ENCODE measurements around the gene CHCHD4.
"Not testable (repeated sequence)": the region's sequence is repeated elsewhere in the genome, so short reads cannot be mapped to it uniquely, and the experiment has no call there.

Gene CHCHD4

DNA sequence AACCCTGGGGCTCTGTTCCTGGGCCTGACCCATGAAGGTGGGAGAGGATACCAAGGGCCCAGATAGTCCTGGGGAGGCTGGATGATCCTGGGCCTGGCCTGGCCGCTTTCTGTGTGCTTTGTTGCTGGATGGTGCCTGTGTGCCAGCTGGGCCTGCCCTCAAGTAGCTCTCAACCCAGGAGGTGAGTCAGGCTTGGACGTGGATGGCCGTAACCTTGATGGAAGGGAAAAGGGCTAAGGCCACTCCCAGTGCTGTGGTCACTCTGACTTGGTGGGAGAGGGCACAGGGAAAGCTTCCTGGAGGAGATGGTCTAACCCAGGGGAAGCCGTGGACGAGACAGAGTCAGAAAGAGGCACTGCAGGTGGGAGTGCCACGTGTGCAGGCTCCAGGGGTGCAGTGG lies 9.6 kb upstream of the CHCHD4 start:
- no peak for DNase-seq (ENCODE audit: low read depth)

DNA sequence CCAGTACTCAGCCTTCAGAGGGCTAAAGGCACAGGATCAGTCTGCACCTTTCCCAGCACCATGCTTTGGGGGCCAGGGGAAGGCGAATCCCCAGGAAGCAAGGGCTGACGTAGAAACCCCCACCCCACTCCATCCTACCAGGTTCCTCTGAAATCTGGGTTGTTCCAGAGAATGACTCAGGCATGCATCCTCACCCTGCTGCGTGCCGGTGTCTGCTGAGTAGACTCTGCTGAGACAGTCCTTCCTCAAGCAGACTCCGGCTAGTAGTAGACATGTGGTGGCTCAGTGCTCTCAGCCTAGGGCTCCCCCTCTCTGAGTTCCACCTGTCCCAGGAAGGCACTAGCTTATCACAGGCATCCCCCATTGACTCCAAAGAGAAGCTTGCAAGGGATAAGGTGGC lies 9.2 kb upstream of the CHCHD4 start:
- DNase-seq (ENCODE audit: low read depth): no peak

DNA sequence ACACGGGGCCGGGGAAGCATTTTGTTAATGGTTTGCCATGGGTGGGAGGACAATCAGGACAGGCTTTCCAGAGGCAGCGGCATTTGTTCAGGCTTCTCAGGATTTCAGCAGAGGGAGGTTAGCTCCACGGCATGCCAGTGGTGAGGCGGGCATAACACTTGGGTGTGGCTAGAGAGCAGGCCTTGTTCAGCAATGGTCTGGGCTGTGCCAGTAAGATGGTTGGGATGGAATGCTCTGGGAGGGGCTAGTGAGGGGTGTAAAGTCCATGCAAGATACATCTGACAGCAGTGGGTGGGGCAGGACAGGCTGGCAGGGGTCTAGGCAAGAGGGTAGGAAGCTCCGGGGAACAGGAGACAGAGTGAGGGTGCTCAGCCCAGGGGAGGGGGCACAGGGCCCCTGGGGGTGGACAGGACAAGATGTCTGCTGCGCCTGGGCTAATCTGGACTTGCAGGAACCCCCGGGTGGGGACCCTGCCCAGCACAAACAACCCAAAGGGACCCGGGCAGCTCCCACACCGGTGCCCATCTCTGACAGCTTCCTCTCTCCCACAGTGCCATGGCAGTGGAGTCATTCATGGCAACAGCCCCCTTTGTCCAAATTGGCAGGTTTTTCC lies 8.6 kb upstream of the CHCHD4 start:
- DNase-seq (ENCODE audit: low read depth): no peak

DNA sequence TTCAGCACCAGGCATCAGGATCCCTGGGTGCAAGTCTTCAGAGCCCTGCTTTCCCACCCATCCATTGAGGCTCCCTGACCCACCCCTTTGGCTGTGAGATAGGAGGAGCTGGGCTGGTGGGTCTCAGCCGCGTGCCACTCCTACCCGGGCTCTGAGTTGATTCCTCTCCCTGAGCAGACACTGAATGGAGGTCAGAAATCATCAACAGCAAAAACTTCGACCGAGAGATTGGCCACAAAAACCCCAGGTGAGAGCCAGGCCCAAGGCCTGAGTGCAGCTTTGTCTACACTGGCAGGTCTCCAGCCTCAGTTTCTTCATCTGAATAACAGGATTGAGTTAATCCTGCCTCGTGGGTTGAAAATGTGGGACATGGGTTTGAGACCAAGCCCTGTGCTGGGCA lies 8.0 kb upstream of the CHCHD4 start:
- DNase-seq (ENCODE audit: low read depth): no peak

DNA sequence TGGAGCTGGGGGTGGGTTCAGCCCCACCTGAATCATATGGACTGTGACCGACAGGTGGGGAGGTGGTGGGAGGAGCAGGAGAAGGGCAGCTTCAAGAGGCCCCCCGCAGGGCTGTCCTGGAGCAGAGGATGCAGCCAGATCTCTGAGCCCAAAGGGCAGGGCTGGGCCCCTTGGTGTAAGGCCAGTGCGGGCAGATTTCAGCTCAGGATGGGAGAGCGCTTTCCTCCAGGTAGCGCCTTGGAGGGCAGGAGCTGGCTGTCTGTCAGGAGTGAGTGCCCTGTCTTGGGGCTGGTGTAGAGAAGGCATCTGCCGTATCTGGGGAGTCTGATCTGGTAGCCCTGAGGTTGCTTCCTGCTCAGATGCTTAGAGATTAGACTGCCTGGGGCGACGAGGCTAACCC lies 7.5 kb upstream of the CHCHD4 start:
- no peak for DNase-seq (ENCODE audit: low read depth)

DNA sequence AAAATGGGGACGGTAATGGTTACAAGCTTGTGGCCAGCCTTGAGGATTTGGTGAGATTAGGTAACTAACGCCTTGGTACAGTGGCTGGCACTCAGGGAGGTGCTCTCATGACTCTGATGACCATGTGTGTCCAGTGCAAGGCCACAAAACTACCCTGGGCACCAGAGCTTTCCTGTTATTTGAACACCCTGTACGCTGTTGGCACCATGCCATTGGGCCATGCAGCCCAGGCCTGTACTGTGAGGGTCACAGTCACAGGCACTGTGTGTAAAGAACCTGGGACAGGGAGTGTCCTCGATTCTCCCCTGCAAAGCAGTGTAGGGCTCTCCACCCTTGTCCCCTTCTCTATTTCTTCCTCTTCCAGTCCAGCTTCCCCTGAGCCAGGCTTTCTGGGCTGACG lies 6.5 kb upstream of the CHCHD4 start:
- DNase-seq (ENCODE audit: low read depth): no peak

DNA sequence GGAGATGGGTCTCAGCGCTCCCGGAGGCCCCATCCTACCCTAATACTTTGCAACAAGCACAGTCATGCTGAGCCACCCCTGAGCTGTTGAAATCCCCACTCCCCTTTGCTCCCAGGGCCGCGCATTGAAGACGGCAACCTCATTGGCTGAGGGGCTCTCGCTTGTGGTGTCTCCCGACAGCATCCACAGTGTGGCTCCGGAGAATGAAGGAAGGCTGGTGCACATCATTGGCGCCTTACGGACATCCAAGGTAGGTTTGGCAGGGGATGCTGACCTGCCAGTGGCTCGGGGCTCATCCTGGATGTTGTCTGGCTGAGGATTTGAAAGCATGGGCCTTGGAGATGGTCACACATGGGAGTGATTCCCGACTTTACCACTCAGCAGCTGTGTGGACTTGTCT lies 6.0 kb upstream of the CHCHD4 start:
- no peak for DNase-seq (ENCODE audit: low read depth)

DNA sequence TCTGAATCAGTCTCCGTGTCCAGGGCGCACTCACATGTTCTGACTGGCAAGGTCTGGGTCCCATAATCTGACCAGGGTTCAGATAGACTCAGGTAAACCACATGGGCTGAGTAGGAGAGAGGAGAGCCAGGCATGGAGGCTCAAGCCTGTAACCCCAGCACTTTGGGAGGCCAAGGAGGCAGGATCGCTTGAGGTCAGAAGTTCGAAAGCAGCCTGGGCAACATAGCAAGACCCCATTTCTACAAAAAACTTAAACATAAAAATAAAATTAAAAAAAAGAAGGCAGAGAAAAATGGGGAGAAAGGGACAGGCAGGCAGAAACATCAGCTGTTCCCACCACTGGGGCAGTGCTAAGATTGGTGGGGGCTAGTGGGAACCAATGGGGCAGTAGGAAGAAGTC lies 5.6 kb upstream of the CHCHD4 start:
- DNase-seq (ENCODE audit: low read depth): no peak

DNA sequence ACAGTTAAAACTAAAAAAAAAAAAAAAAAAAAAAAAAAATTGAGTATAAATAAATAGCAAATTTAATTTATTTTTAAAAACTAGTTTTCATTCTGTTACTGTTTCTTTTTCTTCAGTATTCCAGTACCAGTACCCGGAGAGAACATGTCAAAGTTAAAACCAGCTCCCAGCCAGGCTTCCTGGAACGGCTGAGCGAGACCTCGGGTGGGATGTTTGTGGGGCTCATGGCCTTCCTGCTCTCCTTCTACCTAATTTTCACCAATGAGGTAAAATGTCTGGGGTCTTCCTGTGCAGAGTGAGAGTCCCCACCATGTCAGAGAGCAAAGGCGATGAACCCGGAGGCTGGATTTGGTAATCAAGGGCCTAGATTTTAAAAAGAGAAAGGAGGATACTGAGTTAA lies 4.6 kb upstream of the CHCHD4 start:
- no peak for DNase-seq (ENCODE audit: low read depth)

DNA sequence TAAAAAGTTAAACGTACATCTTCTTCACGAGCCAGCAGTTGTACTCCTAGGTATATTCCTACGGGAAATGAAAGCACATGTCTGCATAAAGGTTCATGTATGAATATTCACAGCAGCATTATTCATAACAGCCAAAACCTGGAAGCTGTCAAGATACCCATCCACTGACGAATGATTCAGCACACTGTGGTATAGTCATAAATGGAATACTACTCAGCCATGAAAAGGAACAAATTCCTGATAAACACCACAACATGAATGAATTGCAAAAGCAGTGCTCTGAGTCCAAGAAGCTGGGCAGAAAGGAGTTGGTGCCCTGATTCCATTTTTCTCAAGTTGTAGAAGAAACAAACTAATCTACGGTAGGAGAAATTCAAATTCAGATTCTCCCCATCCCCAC lies 4.1 kb upstream of the CHCHD4 start:
- no peak for DNase-seq (ENCODE audit: low read depth)

DNA sequence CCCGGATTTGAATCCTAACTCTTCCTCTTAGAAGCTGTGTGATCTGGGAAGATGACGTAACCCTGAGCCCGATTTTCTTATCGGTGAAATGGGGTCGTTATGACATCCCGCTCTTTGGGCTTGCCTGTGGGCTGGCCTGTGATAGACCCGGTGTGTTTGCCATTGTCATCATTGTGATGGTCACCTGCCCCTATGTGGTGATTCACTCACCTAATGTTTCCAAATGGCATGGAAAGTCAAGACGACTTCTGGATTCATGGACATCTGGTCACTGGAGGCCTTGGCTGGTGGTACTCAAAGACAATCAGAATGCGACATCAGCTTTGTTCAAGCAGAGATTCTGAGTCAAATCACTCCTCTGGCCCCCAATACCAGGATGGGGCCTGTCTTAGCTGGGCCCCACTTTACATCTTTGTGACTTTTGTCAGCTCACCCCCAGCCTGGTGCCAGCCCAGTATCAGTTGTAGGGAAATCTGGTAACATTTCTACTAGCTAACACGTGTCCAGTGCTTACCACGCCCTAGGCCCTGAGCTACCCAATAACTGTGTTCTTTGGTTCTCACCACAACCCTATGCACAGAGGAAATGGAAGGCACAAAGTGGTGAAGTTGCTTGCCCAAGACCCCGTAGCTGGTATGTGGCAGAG lies 3.0 kb upstream of the CHCHD4 start:
- no peak for DNase-seq (ENCODE audit: low read depth)

DNA sequence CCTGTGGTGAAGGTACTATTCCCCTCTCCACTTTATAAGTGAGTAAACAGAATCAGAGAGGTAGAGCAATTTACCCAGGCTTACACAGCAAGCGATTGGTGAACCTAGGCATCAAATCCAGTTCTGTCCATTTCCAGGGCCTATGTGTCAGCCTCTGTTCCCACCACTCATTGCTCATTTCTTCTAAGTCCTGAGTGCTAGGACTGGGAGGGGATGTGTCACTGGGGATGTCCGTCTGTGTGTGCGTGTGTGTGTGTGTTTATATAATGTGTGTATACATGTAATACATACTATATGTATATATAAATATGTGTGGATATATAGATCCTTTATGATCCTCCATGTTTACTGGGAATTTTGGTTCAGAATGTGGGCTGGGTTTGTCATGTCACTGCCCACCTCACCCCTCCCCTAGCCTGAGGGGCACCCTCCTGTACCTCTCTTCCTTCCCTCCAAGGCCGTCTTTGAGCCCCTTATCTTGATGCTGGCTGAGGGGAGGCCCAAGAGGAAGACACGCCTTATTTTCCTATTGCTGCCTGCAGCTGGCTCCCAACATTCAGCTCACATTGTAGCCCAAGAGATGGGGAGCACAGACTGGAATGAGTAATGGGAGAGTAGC lies 2.3 kb upstream of the CHCHD4 start:
- DNase-seq (ENCODE audit: low read depth): no peak

DNA sequence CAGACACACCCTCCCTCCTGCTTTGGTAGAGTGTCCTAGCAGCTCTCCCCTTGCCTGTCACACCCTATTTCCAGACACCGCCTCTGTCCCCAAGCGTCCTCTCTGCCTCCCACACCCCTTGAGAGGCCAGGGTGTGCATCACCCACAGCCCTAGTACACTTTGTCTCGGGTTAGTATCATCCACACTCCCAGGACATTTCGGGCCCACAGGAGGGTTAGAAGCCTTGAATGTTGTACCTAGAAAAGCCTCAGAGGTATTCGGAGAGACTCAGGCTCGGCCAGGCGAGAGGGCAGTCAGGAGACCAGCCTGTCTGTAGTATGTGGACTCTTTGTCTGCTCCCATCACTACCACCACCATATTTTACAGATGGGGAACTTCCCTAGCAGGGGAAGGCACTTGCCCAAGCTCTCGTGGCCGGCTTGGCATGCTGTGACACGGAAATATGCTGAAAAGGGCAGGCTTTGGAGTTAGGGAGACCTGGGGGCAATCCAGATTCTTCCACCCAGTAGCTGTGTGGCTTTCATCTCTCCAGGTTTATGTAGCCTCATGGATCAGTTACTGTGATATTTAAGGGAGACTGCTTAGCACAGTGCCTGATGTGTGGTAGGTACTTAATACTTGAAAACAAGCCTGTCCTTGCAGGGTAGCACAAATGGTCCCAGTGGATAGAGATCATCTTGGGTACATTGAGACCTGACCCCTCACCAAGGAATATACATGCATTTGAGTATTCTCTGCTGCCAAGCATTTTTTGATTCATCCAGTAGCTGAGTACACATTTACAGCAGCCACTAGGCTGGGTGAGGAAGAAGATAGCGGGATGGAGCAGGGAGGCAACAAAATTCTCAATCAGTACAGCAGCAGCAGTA lies 1.6 kb upstream of the CHCHD4 start:
- no peak for DNase-seq (ENCODE audit: low read depth)

DNA sequence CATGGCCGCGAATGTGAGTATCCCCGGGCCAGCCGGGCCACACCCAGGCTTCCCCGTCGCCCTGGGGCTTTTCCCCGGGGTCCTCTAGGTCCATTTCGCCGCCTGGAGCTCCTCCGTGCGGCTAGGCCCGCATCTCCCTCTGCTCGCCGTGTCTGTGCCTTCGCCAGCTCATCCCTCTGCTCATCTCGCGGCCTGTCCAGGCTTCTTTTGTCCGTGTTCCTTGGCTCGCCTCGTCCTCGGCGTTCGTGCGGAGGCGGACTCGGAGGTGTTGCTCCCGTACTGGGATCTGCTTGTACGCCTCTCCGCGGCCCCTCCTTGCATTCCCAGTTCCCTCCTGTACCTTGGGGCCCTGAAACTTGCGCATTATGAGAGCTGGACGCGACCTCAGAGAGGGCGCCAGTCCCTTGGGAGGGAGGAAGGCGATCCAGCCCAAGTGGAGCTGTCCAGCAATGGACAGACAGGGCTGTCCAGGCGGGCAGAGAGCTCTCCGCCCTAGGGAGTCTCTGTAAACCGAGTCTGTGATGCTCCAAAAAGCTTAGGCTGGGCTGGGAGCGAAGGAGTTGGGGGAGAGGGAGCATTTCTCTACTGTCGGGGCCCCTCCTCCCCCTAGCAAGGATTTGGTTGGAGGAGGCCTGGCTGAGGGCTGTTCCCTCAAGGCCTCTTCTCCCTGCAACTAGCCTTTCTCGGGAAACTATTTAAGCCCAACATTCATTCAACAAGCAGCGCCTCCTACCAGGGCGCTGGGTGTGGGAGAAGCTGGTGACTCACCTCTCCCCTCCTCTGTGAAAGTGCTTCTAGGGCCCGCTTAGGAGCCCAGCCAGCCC lies 735 bp upstream of the CHCHD4 start:
- peak; percentile 82 for DNase-seq (ENCODE audit: low read depth)

DNA sequence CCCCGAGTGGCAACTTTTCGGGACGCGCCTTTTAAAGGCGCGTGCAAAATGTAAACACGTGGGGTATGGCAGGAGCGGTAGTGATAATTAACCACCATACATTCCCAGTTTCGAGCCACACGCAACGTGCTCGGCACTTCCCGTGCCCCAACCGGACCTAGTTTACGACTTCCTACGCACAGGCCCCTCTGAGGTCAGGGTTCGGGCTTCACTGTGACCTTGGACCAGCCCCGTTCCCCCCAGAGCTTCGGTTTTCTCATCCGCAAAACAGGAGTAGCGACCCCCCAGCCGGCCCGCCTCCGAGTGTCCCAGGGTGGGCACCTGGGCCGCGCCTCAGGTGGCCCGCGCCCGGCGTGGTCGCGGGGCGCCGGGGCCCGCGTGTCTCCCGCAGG lies 451 bp downstream of the CHCHD4 start:
- no peak for DNase-seq (ENCODE audit: low read depth)

DNA sequence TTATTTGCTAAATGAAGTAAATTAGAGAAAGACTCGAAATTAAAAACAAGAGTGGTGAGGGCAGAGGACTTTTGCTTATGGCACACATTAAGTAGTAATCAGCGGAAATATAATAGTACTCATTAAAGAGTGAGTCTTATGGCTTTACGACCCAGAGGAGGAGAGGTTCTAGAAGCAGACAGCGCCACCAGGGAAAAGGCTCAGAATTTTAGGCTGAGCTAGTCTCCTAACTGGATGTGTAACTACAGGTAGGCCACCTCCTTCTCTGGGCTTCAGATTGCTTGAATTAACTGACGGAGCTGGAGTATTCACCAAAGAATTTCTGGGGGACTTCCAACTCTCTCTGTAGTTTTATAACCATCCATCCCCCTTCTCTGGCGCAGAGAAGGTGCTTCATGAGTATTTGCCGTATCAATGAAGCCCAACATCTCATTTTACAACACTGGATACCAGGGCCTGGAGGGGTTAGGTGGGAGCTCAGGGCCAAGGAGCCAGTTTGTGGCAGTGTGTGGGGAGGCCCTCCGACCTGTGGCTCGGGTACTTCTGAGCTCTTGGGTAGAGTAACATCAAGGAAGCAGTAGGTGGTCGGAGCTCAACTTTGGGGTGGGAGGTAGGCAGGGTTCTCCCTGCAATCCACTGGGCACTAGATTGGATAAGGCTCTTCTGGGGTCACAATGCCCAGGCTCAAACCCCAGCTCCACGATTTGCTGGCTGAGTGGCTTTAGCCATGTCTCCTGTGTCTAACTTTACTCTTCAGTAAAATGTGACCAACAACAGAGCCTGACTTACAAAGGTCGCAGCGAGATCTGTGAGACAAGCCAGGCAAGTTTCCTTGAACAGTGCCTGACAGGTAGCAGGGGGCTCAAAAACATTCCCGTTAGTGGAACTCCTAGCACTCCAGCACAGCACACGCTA lies 1.1 kb downstream of the CHCHD4 start:
- DNase-seq (ENCODE audit: low read depth): no peak

DNA sequence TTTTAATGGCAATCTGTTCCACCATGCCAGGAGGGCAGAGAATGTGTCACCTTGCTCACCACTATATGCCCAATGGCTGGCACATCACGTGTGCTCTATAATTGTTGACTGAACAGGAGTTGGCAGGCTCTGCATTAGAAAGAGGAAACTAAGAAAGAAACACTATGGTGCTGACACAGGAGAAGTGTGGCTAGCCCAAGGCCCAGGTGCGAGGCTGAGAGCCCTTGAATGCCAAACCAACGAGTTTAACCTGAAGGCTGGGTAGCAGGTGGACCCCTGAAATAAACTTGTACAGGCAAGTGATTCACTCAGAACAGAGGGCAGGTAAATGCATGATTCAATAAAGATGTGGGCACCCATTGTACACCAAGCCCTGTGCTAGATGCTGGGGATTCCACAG lies 2.4 kb downstream of the CHCHD4 start:
- DNase-seq (ENCODE audit: low read depth): no peak

DNA sequence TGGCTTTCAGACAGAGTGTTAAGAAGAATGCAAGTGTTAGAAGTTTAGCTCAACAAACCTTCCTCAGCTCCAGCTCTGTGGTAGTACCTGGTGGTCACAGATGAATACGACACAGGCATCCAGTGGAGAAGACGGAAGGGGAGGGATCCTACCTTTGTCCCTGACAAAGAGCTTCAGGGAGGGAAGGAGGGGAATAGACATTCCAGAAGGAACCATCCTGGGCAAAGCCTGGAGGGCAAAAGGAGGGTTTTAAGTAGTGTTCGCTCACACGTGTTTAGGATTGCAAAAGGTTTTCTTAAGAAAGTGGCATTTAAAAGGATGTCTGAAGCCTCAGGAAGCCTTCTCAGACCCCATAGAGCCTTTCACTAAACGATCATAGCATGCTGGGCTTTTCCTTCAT lies 2.8 kb downstream of the CHCHD4 start:
- no peak for DNase-seq (ENCODE audit: low read depth)

DNA sequence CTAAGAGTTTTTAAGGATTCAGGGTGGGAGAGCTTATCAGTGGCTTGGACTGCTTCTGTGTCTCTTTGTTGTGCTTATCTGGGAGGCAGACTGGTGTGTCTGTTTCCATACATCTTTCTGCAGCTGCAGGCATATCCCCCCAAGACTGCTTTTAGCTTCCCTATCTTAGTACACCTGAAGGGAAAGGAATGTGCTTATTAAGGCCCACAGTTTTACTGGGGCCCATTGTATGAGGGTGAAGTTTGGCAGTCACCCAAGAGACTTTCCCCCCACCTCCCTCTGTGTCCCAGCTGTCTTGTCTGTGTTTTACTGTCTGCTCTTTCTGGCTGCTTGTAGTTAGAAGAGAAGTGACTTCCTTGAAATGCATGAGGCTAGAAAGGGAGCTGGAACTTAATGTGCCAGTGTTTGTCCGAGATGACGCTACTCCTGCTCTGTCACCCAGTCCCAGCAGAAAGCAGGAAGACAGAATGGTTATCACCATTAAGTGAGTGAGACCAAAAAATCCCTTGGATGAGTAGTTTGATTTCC lies 3.7 kb downstream of the CHCHD4 start:
- not testable (repeated sequence) for DNase-seq (ENCODE audit: low read depth)

DNA sequence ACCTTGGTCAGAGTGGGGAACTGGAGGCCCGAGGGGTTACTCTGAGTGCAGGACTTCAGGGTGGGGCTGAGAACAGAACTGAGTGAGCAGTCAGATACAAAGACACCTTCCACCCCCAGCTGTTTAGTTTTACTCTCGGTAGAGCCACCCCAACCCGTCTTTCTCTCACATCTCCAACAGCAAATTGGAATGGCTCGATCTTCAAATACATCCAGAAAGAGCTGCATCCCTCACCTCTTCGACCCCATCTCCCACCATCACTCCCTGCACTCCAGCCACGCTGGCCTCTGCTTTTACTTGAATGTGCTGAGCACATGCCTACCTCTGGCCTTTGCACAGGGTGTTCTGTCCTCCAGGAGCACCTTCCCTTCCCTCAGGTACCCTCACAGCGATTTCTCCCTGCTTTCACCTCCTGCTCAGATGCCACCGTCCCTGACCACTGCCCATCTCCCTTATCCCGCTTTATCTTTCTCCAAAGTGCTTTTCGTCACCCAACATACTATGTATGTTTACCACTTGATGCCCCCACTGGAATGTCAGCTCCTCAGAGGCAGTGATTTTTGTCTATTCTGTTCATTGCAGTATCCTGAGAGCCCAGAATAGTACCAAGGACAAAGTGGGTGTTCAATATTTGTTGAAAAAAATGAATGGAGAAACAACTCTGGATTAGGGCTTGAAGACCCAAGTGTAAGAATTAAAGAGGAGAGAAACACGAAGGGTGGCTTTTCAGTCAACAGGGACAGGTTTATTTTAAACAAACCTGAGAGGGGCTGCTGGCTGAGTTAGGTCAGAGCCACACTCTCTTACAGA lies 4.4 kb downstream of the CHCHD4 start:
- no peak for DNase-seq (ENCODE audit: low read depth)
